ENCODE results near the gene ACADVL.
A peak's percentile ranks its signal among the peaks of the same experiment; 100 is the strongest.

The ACADVL gene

GRCh38 chr17:7217113-7217987, 2.4 kb upstream of the ACADVL start:
- no peak for DNase-seq

GRCh38 chr17:7218166-7218565, 1.6 kb upstream of the ACADVL start:
- no peak for DNase-seq

GRCh38 chr17:7218758-7219157, 980 bp upstream of the ACADVL start:
- DNase-seq = no peak

GRCh38 chr17:7219229-7219811, 418 bp upstream of the ACADVL start:
- no peak for DNase-seq

- peak; percentile 76 for DNase-seq
Observed at GRCh38 chr17:7220593-7221277, 997 bp downstream of the ACADVL start.

- no peak for DNase-seq
Observed at GRCh38 chr17:7221278-7222092, 1.7 kb downstream of the ACADVL start.

GRCh38 chr17:7222093-7222971, 2.6 kb downstream of the ACADVL start:
- no peak for DNase-seq

GRCh38 chr17:7222972-7223292, 3.2 kb downstream of the ACADVL start:
- DNase-seq = no peak

GRCh38 chr17:7223375-7223774, 3.6 kb downstream of the ACADVL start:
- DNase-seq = no peak

GRCh38 chr17:7224110-7224509, 4.4 kb downstream of the ACADVL start:
- DNase-seq = no peak

GRCh38 chr17:7224661-7225111, 4.9 kb downstream of the ACADVL start:
- DNase-seq = no peak

GRCh38 chr17:7225711-7226331, 6.1 kb downstream of the ACADVL start:
- DNase-seq = no peak

- DNase-seq = no peak
Observed at GRCh38 chr17:7226721-7227710, 7.3 kb downstream of the ACADVL start.

GRCh38 chr17:7228920-7229319, 9.2 kb downstream of the ACADVL start:
- DNase-seq = no peak

GRCh38 chr17:7229504-7229903, 9.8 kb downstream of the ACADVL start:
- no peak for DNase-seq

GRCh38 chr17:7232114-7232513, 12.4 kb downstream of the ACADVL start:
- no peak for DNase-seq

GRCh38 chr17:7233701-7234082, 14.0 kb downstream of the ACADVL start:
- no peak for DNase-seq

GRCh38 chr17:7234083-7234951, 14.6 kb downstream of the ACADVL start, which contains the start of gene DVL2:
Gene DVL2, minus strand, starts transcription at chr17:7234517. Its CDS starts 255 bp downstream, at chr17:7234262.
- DNase-seq = peak; percentile 96

All from stimulated activated CD8-positive, alpha-beta memory T cell treated with anti-CD3 and anti-CD28 coated beads, Interleukin-4, amount 100 ng/mL, for 48 hours (primary cell).